ENCODE results near the gene TRRAP. TPM values are rescaled to one million over a fixed set of nuclear protein-coding genes. Genes with fewer than 3 reads are reported as not detected.

TRRAP gene
- total and polyA plus RNA-seq, 2 of the 8 experiments (the other 6 are each of a cell fraction or from before 2014, with no cell fraction given), result 21.7 to 48.6 TPM

GRCh38 chr7:99006739-99007424 lies 128.6 kb downstream of the TRRAP start:
- CTCF ChIA-PET (ENCODE audit: partially characterized antibody), result interaction anchor here (0.6 to 2.2 kb wide), 4 partner anchors 13 to 457 kb away, joined by 3 to 10 read pairs (median 4); no protein-coding TSS in a partner anchor
- Histone ChIP-seq H4K20me1 (replicated peaks in 1 of 2; ENCODE audit: control insufficient read depth in 1 of 2, insufficient read depth in 2 of 2, low read length in 2 of 2) (peaks cover 2% of the 10 kb centered on the region in 2 experiments), H2AFZ (ENCODE audit: low read length) (no peak overlapping the region), H3K23me2 (ENCODE audit: low read depth, low read length) (no peaks in the 10 kb centered on the region), H3K27ac (ENCODE audit: low read depth, low read length) (no peak overlapping the region), H3K27me3 (replicated peaks in 1 of 4; ENCODE audit: control insufficient read depth in 3 of 4, extremely low read depth in 1 of 4, insufficient read depth in 3 of 4, low read length in 3 of 4) (no peaks in the 10 kb centered on the region), H3K23ac (ENCODE audit: insufficient read length) (no peak overlapping the region), H3K79me1 (ENCODE audit: low read depth, low read length) (no peaks in the 10 kb centered on the region), H3K14ac (ENCODE audit: insufficient read length) (no peak overlapping the region), H3K9me3 (ENCODE audit: insufficient read depth in 2 of 2, low read depth in 1 of 2, low read length in 1 of 2) (no peaks in the 10 kb centered on the region), H2BK12ac (ENCODE audit: low read depth, low read length) (no peak overlapping the region), H2BK20ac (ENCODE audit: low read length) (no peak overlapping the region), H2BK120ac (replicated peaks; ENCODE audit: low read depth, low read length) (no peak overlapping the region), H3K56ac (replicated peaks; ENCODE audit: insufficient read length, low read depth, low read length) (no peak overlapping the region), H4K8ac (ENCODE audit: extremely low read depth, insufficient read depth, low read length) (no peak overlapping the region), H3K4me1 (replicated peaks in 1 of 4; ENCODE audit: control insufficient read depth in 3 of 4, insufficient read depth in 4 of 4, low read length in 3 of 4) (no peaks in the 10 kb centered on the region), H3K36me3 (ENCODE audit: control insufficient read depth in 2 of 4, insufficient read depth in 4 of 4, low read length in 3 of 4) (peaks cover 20 to 67% (median 44%) of the 10 kb centered on the region in 4 experiments; a peak in 6 of 8 replicates), H3K4me2 (ENCODE audit: insufficient read depth in 1 of 2, low read depth in 2 of 2, low read length in 2 of 2) (no peak overlapping the region), H3K18ac (ENCODE audit: extremely low read depth, low read length) (no peak overlapping the region), H4K5ac (ENCODE audit: insufficient read length, low read depth, low read length) (no peak overlapping the region), H4K91ac (replicated peaks; ENCODE audit: insufficient read length, low read length) (no peak overlapping the region), H2AK5ac (ENCODE audit: low read depth, low read length) (no peak overlapping the region), H2BK15ac (ENCODE audit: low read length) (no peak overlapping the region), H3K79me2 (ENCODE audit: control insufficient read depth in 1 of 2, insufficient read depth in 2 of 2, low read length in 2 of 2) (no peaks in the 10 kb centered on the region), H2BK5ac (ENCODE audit: low read depth, low read length) (no peak overlapping the region), H3K4ac (replicated peaks; ENCODE audit: insufficient read length, low read depth, low read length) (no peak overlapping the region), H3K9ac (replicated peaks in 1 of 4; ENCODE audit: extremely low read depth in 1 of 4, low read depth in 3 of 4, low read length in 3 of 4) (no peak overlapping the region), H3K4me3 (ENCODE audit: extremely low read depth in 1 of 4, insufficient read depth in 2 of 4, low read depth in 3 of 4, low read length in 4 of 4) (no peak overlapping the region)
- DNase-seq (ENCODE audit: low read depth in 1 of 2, low spot score in 2 of 2), result no peak
- TF ChIP-seq MAFK (IDR thresholded peaks at IDR 0.05; ENCODE audit: low read depth, low read length) (no peak), SIN3A (conservative IDR thresholded peaks at IDR 0.05 in 1 of 2, IDR thresholded peaks at IDR 0.05 in 1 of 2; ENCODE audit: low read depth in 1 of 2, low read length in 2 of 2) (no peak), SUZ12 (IDR thresholded peaks at IDR 0.05; ENCODE audit: low read length) (no peak), TEAD4 (IDR thresholded peaks at IDR 0.05; ENCODE audit: low read depth, low read length) (no peak), SP4 (IDR thresholded peaks at IDR 0.05; ENCODE audit: low read length) (no peak), TCF12 (IDR thresholded peaks at IDR 0.05; ENCODE audit: low read depth, low read length) (no peak), SP1 (IDR thresholded peaks at IDR 0.05; ENCODE audit: low read depth, low read length) (no peak), ASH2L (IDR thresholded peaks at IDR 0.05; ENCODE audit: low read length) (no peak), RBBP5 (IDR thresholded peaks at IDR 0.05; ENCODE audit: borderline replicate concordance, low read depth, low read length) (no peak)
- TF ChIP-seq, protein P1, sequence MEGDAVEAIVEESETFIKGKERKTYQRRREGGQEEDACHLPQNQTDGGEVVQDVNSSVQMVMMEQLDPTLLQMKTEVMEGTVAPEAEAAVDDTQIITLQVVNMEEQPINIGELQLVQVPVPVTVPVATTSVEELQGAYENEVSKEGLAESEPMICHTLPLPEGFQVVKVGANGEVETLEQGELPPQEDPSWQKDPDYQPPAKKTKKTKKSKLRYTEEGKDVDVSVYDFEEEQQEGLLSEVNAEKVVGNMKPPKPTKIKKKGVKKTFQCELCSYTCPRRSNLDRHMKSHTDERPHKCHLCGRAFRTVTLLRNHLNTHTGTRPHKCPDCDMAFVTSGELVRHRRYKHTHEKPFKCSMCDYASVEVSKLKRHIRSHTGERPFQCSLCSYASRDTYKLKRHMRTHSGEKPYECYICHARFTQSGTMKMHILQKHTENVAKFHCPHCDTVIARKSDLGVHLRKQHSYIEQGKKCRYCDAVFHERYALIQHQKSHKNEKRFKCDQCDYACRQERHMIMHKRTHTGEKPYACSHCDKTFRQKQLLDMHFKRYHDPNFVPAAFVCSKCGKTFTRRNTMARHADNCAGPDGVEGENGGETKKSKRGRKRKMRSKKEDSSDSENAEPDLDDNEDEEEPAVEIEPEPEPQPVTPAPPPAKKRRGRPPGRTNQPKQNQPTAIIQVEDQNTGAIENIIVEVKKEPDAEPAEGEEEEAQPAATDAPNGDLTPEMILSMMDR (IDR thresholded peaks at IDR 0.05; ENCODE audit: control extremely low read depth in 1 of 3, insufficient read depth in 1 of 3, low read depth in 1 of 3, low read length in 3 of 3), result no peak
- no peak for FAIRE-seq
- WGBS, 2 experiments (ENCODE audit: extremely low coverage in 1 of 2, insufficient coverage in 1 of 2, insufficient read length in 1 of 2, insufficient replicate concordance in 2 of 2, low coverage in 1 of 2, low lambda C conversion rate in 2 of 2, missing lambda C conversion rate in 1 of 2), result 91% methylated on average over 11 of the region's 11 CpGs; no CpG with 5 or more reads in 1 of the 2 experiments
- POLR2A ChIA-PET (ENCODE audit: partially characterized antibody), result interaction anchor here (0.6 to 0.8 kb wide), 2 partner anchors 10 to 52 kb away, joined by 3 read pairs; no protein-coding TSS in a partner anchor

Data from H1 (cell line).